Ectodermal cell (in vitro differentiated cells): ENCODE measurements around the gene KLF11.

ENCODE experiments used
- H3K27ac ChIP-seq: 2 replicates; pipeline ENCODE4 v1.7.0; 2013; ENCODE audit warnings: mild to moderate bottlenecking, low read depth, low read length; ENCODE audit not compliant: insufficient read depth, poor library complexity, severe bottlenecking
- H3K27me3 ChIP-seq: 2 replicates; pipeline ENCODE4 v1.7.0; 2013; ENCODE audit warnings: mild to moderate bottlenecking, low read length; ENCODE audit not compliant: insufficient read depth, control insufficient read depth, poor library complexity, severe bottlenecking
- H3K36me3 ChIP-seq: one replicate; pipeline ENCODE4 v1.7.0; 2013; ENCODE audit warnings: low read length; ENCODE audit not compliant: control insufficient read depth, insufficient read depth
- H3K4me1 ChIP-seq: one replicate; pipeline ENCODE4 v1.7.0; 2013; ENCODE audit warnings: low read length; ENCODE audit not compliant: control insufficient read depth, insufficient read depth
- H3K4me3 ChIP-seq: 2 replicates; pipeline ENCODE4 v1.7.0; 2013; ENCODE audit warnings: low read depth, low read length, control low read depth; ENCODE audit not compliant: insufficient read depth
- H3K9me3 ChIP-seq: 2 replicates; pipeline ENCODE4 v1.7.0; 2013; ENCODE audit warnings: mild to moderate bottlenecking, low read length, moderate library complexity; ENCODE audit not compliant: control insufficient read depth
- WGBS, 2 experiments: methylation state at CpG; one replicate each; pipeline ENCODE4 v1.1.7; 2013; ENCODE audit warnings: missing lambda C conversion rate in 2 of 2; 5-methylcytosine and 5-hydroxymethylcytosine counted together

KLF11 gene

GRCh38 chr2:10042301-10043161 lies 819 bp upstream of the KLF11 start:
- peaks cover 8% of the 10 kb centered on the region for H3K4me1 ChIP-seq
- peak overlapping the region; percentile 83 for H3K27ac ChIP-seq
- 5% methylated on average over 53 to 54 of the region's 54 CpGs for WGBS, 2 experiments

GRCh38 chr2:10043906-10044601 lies 704 bp downstream of the KLF11 start:
- peaks cover 5% of the 10 kb centered on the region for H3K27me3 ChIP-seq
- 21 to 22% methylated on average over 90 of the region's 90 CpGs for WGBS, 2 experiments
- peak overlapping the region; percentile 49 for H3K4me3 ChIP-seq
- no peaks in the 10 kb centered on the region for H3K36me3 ChIP-seq
- H3K9me3 ChIP-seq = no peaks in the 10 kb centered on the region
- H3K27ac ChIP-seq = no peak overlapping the region
- peaks cover 8% of the 10 kb centered on the region for H3K4me1 ChIP-seq

More at GRCh38 chr2:10042301-10043161, 819 bp upstream of the KLF11 start:
- H3K9me3 ChIP-seq = no peaks in the 10 kb centered on the region
- H3K4me3 ChIP-seq = peak overlapping the region; percentile 42
- no peaks in the 10 kb centered on the region for H3K36me3 ChIP-seq
- H3K27me3 ChIP-seq = peaks cover 5% of the 10 kb centered on the region

GRCh38 chr2:10045561-10046355 lies 2.4 kb downstream of the KLF11 start:
- H3K4me3 ChIP-seq = no peak overlapping the region
- WGBS, 2 experiments = 93 to 94% methylated on average over 20 of the region's 20 CpGs
- peaks cover 8% of the 10 kb centered on the region for H3K4me1 ChIP-seq
- peaks cover 5% of the 10 kb centered on the region for H3K27me3 ChIP-seq
- H3K9me3 ChIP-seq = no peaks in the 10 kb centered on the region
- peaks cover 4% of the 10 kb centered on the region for H3K36me3 ChIP-seq
- no peak overlapping the region for H3K27ac ChIP-seq

GRCh38 chr2:10046931-10047330 lies 3.6 kb downstream of the KLF11 start:
- Histone ChIP-seq H3K9me3 (no peaks in the 10 kb centered on the region), H3K27me3 (no peaks in the 10 kb centered on the region), H3K4me1 (peaks cover 5% of the 10 kb centered on the region), H3K4me3 (no peak overlapping the region), H3K36me3 (peaks cover 4% of the 10 kb centered on the region), H3K27ac (no peak overlapping the region)
- 94 to 95% methylated on average over 7 of the region's 7 CpGs for WGBS, 2 experiments

GRCh38 chr2:10047616-10048500 lies 4.5 kb downstream of the KLF11 start:
- H3K27ac ChIP-seq = no peak overlapping the region
- 94 to 96% methylated on average over 15 of the region's 15 CpGs for WGBS, 2 experiments
- no peaks in the 10 kb centered on the region for H3K9me3 ChIP-seq
- H3K4me1 ChIP-seq = no peaks in the 10 kb centered on the region
- peaks cover 6% of the 10 kb centered on the region for H3K36me3 ChIP-seq
- H3K27me3 ChIP-seq = no peaks in the 10 kb centered on the region
- no peak overlapping the region for H3K4me3 ChIP-seq

GRCh38 chr2:10048501-10049171 lies 5.3 kb downstream of the KLF11 start:
- H3K9me3 ChIP-seq = no peaks in the 10 kb centered on the region
- WGBS, 2 experiments = 89 to 92% methylated on average over 9 of the region's 10 CpGs
- H3K4me1 ChIP-seq = no peaks in the 10 kb centered on the region
- no peak overlapping the region for H3K4me3 ChIP-seq
- H3K36me3 ChIP-seq = peaks cover 8% of the 10 kb centered on the region
- H3K27ac ChIP-seq = no peak overlapping the region
- no peaks in the 10 kb centered on the region for H3K27me3 ChIP-seq

- Histone ChIP-seq H3K4me1 (peaks cover 9% of the 10 kb centered on the region), H3K27ac (no peak overlapping the region), H3K9me3 (no peaks in the 10 kb centered on the region), H3K36me3 (peaks cover 13% of the 10 kb centered on the region), H3K4me3 (no peak overlapping the region), H3K27me3 (no peaks in the 10 kb centered on the region)
- WGBS, 2 experiments = 95 to 96% methylated on average over 16 of the region's 16 CpGs
Observed at GRCh38 chr2:10052216-10052615, 8.9 kb downstream of the KLF11 start.

GRCh38 chr2:10053351-10053750 lies 10.0 kb downstream of the KLF11 start:
- Histone ChIP-seq H3K27me3 (no peaks in the 10 kb centered on the region), H3K4me1 (peaks cover 10% of the 10 kb centered on the region), H3K36me3 (peaks cover 13% of the 10 kb centered on the region), H3K9me3 (no peaks in the 10 kb centered on the region), H3K4me3 (no peak overlapping the region), H3K27ac (no peak overlapping the region)
- WGBS, 2 experiments = 96 to 98% methylated on average over 4 of the region's 4 CpGs

GRCh38 chr2:10054424-10054823 lies 11.1 kb downstream of the KLF11 start:
- H3K27me3 ChIP-seq = no peaks in the 10 kb centered on the region
- H3K4me3 ChIP-seq = no peak overlapping the region
- WGBS, 2 experiments = 85 to 89% methylated on average over 5 to 7 of the region's 7 CpGs
- H3K9me3 ChIP-seq = no peaks in the 10 kb centered on the region
- peaks cover 10% of the 10 kb centered on the region for H3K4me1 ChIP-seq
- H3K27ac ChIP-seq = no peak overlapping the region
- peaks cover 10% of the 10 kb centered on the region for H3K36me3 ChIP-seq
